ENCODE data around the gene PROK2.
A peak's percentile ranks its signal among the peaks of the same experiment; 100 is the strongest.

Gene PROK2

GRCh38 chr3:71784914-71785531 is at the start of gene PROK2:
PROK2 (minus strand) TSS chr3:71785148; CDS start chr3:71785052, 96 bp downstream.
- peak within 1 kb of the TSS; percentile 15 for H3K4me3 ChIP-seq (ENCODE audit: low read depth, low read length)

- H3K4me3 ChIP-seq (ENCODE audit: low read depth, low read length) = no peak overlapping the region
Measured at GRCh38 chr3:71831599-71831998, 46.7 kb upstream of the PROK2 start.

GRCh38 chr3:71825551-71826283 is 40.8 kb upstream of the PROK2 start:
- H3K4me3 ChIP-seq (ENCODE audit: low read depth, low read length) = no peak overlapping the region

- H3K4me3 ChIP-seq (ENCODE audit: low read depth, low read length) = no peak overlapping the region
Measured at GRCh38 chr3:71821116-71821515, 36.2 kb upstream of the PROK2 start.

- H3K4me3 ChIP-seq (ENCODE audit: low read depth, low read length) = no peak overlapping the region
Measured at GRCh38 chr3:71817262-71817661, 32.3 kb upstream of the PROK2 start.

GRCh38 chr3:71816767-71817156 is 31.8 kb upstream of the PROK2 start:
- no peak overlapping the region for H3K4me3 ChIP-seq (ENCODE audit: low read depth, low read length)

GRCh38 chr3:71815340-71816067 is 30.6 kb upstream of the PROK2 start:
- no peak overlapping the region for H3K4me3 ChIP-seq (ENCODE audit: low read depth, low read length)

- no peak overlapping the region for H3K4me3 ChIP-seq (ENCODE audit: low read depth, low read length)
Measured at GRCh38 chr3:71813704-71814103, 28.8 kb upstream of the PROK2 start.

- no peak overlapping the region for H3K4me3 ChIP-seq (ENCODE audit: low read depth, low read length)
Measured at GRCh38 chr3:71813073-71813472, 28.1 kb upstream of the PROK2 start.

GRCh38 chr3:71810056-71810455 is 25.1 kb upstream of the PROK2 start:
- no peak overlapping the region for H3K4me3 ChIP-seq (ENCODE audit: low read depth, low read length)

- H3K4me3 ChIP-seq (ENCODE audit: low read depth, low read length) = no peak overlapping the region
Measured at GRCh38 chr3:71809321-71810026, 24.5 kb upstream of the PROK2 start.

GRCh38 chr3:71806736-71807135 is 21.8 kb upstream of the PROK2 start:
- H3K4me3 ChIP-seq (ENCODE audit: low read depth, low read length) = no peak overlapping the region

- no peak overlapping the region for H3K4me3 ChIP-seq (ENCODE audit: low read depth, low read length)
Measured at GRCh38 chr3:71805691-71806090, 20.7 kb upstream of the PROK2 start.

- no peak overlapping the region for H3K4me3 ChIP-seq (ENCODE audit: low read depth, low read length)
Measured at GRCh38 chr3:71805199-71805598, 20.3 kb upstream of the PROK2 start.

- no peak overlapping the region for H3K4me3 ChIP-seq (ENCODE audit: low read depth, low read length)
Measured at GRCh38 chr3:71803248-71803647, 18.3 kb upstream of the PROK2 start.

GRCh38 chr3:71801986-71802385 is 17.0 kb upstream of the PROK2 start:
- no peak overlapping the region for H3K4me3 ChIP-seq (ENCODE audit: low read depth, low read length)

GRCh38 chr3:71800023-71800422 is 15.1 kb upstream of the PROK2 start:
- no peak overlapping the region for H3K4me3 ChIP-seq (ENCODE audit: low read depth, low read length)

- no peak overlapping the region for H3K4me3 ChIP-seq (ENCODE audit: low read depth, low read length)
Measured at GRCh38 chr3:71797455-71797854, 12.5 kb upstream of the PROK2 start.

- no peak overlapping the region for H3K4me3 ChIP-seq (ENCODE audit: low read depth, low read length)
Measured at GRCh38 chr3:71796290-71796689, 11.3 kb upstream of the PROK2 start.

- H3K4me3 ChIP-seq (ENCODE audit: low read depth, low read length) = no peak overlapping the region
Measured at GRCh38 chr3:71791634-71792033, 6.7 kb upstream of the PROK2 start.

GRCh38 chr3:71789922-71790321 is 5.0 kb upstream of the PROK2 start:
- no peak overlapping the region for H3K4me3 ChIP-seq (ENCODE audit: low read depth, low read length)

Data from iPS-11a (cell line).